ENCODE measurements around the gene ANKDD1A.

DNA sequence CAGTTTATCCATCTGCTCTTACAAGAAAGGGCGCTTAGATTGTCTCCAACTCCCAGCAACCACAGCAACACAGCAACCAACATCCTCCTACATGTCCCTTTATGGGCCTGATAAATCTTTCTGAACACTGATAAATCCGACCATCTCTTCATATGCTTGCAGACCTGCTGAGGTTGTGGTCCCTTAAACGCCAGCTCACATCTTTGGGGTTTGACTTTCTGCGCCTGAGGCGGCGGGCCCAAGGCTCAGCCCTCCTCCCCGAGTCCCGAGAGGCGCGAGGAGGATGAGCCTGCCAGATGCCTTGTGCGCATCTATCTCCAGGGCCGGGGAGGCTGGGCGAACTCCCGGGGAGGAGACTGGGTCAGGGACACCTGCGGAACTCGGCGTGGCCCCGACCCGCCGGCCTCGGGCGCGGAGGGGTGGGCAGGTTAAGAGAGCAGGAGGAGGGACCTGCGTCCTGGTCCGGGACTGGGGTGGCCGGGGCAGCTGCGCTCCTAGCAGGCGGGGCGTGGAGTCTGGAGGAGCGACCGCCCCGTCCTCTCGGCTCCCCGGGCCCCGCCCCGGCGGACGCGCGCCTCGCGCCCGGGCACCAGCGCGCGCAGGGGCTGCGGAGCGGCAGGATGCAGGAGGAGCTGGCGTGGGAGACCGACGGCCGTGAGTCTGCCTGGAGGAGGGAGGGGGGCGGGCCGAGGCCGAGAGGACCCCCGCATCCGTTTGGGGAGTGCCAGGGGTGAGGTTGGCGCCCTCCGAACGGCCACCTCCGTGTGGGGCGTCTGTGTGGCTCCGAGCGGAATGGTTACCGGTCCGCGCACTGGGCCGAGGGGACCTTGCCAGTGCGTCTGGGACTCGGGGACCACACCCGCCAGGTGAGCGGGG lies at the start of gene ANKDD1A:
- TF ChIP-seq EZH2 (IDR thresholded peaks at IDR 0.05; ENCODE audit: borderline replicate concordance) (no peak), EZH2phosphoT487 (IDR thresholded peaks at IDR 0.05; ENCODE audit: low read depth, severe bottlenecking, unreplicated experiment) (no peak)
- TF ChIP-seq, protein P1, sequence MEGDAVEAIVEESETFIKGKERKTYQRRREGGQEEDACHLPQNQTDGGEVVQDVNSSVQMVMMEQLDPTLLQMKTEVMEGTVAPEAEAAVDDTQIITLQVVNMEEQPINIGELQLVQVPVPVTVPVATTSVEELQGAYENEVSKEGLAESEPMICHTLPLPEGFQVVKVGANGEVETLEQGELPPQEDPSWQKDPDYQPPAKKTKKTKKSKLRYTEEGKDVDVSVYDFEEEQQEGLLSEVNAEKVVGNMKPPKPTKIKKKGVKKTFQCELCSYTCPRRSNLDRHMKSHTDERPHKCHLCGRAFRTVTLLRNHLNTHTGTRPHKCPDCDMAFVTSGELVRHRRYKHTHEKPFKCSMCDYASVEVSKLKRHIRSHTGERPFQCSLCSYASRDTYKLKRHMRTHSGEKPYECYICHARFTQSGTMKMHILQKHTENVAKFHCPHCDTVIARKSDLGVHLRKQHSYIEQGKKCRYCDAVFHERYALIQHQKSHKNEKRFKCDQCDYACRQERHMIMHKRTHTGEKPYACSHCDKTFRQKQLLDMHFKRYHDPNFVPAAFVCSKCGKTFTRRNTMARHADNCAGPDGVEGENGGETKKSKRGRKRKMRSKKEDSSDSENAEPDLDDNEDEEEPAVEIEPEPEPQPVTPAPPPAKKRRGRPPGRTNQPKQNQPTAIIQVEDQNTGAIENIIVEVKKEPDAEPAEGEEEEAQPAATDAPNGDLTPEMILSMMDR (IDR thresholded peaks at IDR 0.05; ENCODE audit: poor library complexity) = no peak

Data from hepatocyte (in vitro differentiated cells).